ENCODE measurements around the gene AGR3. TPM values are rescaled to one million over a fixed set of nuclear protein-coding genes. Genes with fewer than 3 reads are reported as not detected.

Gene AGR3
- polyA plus RNA-seq, 1 experiment = not detected

GRCh38 chr7:16849296-16850148, 32.3 kb downstream of the AGR3 start:
- CTCF ChIA-PET = interaction anchor here (0.9 kb wide), 1 partner anchor 10 kb away, joined by 4 read pairs; no protein-coding TSS in a partner anchor
- DNase-seq (ENCODE audit: low read depth) = no peak
- H3K36me3 ChIP-seq (ENCODE audit: control insufficient read depth, insufficient read depth, low read length) = no peaks in the 10 kb centered on the region
- no peak for TF ChIP-seq CTCF (IDR thresholded peaks at IDR 0.05; ENCODE audit: insufficient read depth, low read depth, low read length)
- no peak overlapping the region for H3K4me3 ChIP-seq (ENCODE audit: low read depth, low read length)
- no peaks in the 10 kb centered on the region for H3K27me3 ChIP-seq (ENCODE audit: control insufficient read depth, insufficient read depth, low read length)
- POLR2A ChIA-PET = no interaction called here

GRCh38 chr7:16847381-16847860, 34.4 kb downstream of the AGR3 start:
- ChIA-PET CTCF (interaction anchor here (1.1 kb wide), 2 partner anchors 13 to 51 kb away, joined by 4 to 5 read pairs; no protein-coding TSS in a partner anchor), POLR2A (no interaction called here)
- no peak for TF ChIP-seq CTCF (IDR thresholded peaks at IDR 0.05; ENCODE audit: insufficient read depth, low read depth, low read length)
- Histone ChIP-seq H3K36me3 (ENCODE audit: control insufficient read depth, insufficient read depth, low read length) (no peaks in the 10 kb centered on the region), H3K4me3 (ENCODE audit: low read depth, low read length) (no peak overlapping the region), H3K27me3 (ENCODE audit: control insufficient read depth, insufficient read depth, low read length) (no peaks in the 10 kb centered on the region)
- DNase-seq (ENCODE audit: low read depth) = no peak

- CTCF ChIA-PET = interaction anchor here (1.1 kb wide), 2 partner anchors 12 to 52 kb away, joined by 4 to 5 read pairs; no protein-coding TSS in a partner anchor
- DNase-seq (ENCODE audit: low read depth) = no peak
- POLR2A ChIA-PET = no interaction called here
- Histone ChIP-seq H3K4me3 (ENCODE audit: low read depth, low read length) (no peak overlapping the region), H3K36me3 (ENCODE audit: control insufficient read depth, insufficient read depth, low read length) (no peaks in the 10 kb centered on the region), H3K27me3 (ENCODE audit: control insufficient read depth, insufficient read depth, low read length) (no peaks in the 10 kb centered on the region)
- no peak for TF ChIP-seq CTCF (IDR thresholded peaks at IDR 0.05; ENCODE audit: insufficient read depth, low read depth, low read length)
Observed at GRCh38 chr7:16846601-16847165, 35.1 kb downstream of the AGR3 start.

GRCh38 chr7:16845746-16846145, 36.0 kb downstream of the AGR3 start:
- POLR2A ChIA-PET = no interaction called here

More at GRCh38 chr7:16845746-16846145, 36.0 kb downstream of the AGR3 start:
- DNase-seq (ENCODE audit: low read depth) = no peak
- Histone ChIP-seq H3K27me3 (ENCODE audit: control insufficient read depth, insufficient read depth, low read length) (no peaks in the 10 kb centered on the region), H3K4me3 (ENCODE audit: low read depth, low read length) (no peak overlapping the region), H3K36me3 (ENCODE audit: control insufficient read depth, insufficient read depth, low read length) (no peaks in the 10 kb centered on the region)
- TF ChIP-seq CTCF (IDR thresholded peaks at IDR 0.05; ENCODE audit: insufficient read depth, low read depth, low read length) = no peak
- CTCF ChIA-PET = no interaction called here

Measured in BJ (cell line).